Measurements from ENCODE around the gene TGFBR3.
"Not testable (repeated sequence)": the region's sequence is repeated elsewhere in the genome, so short reads cannot be mapped to it uniquely, and the experiment has no call there.

TGFBR3 gene

GRCh38 chr1:91853397-91853796, 32.6 kb downstream of the TGFBR3 start:
- CTCF ChIA-PET: no interaction called here
- no peak overlapping the region for H3K27ac ChIP-seq (ENCODE audit: extremely low read depth, low read depth, low read length)
- TF ChIP-seq ZNF580 (tag by site-specific recombination; IDR thresholded peaks at IDR 0.05) (peak; percentile 72), ZNF146 (tag by site-specific recombination; IDR thresholded peaks at IDR 0.05) (peak; percentile 90)
- TF ChIP-seq, protein P1, sequence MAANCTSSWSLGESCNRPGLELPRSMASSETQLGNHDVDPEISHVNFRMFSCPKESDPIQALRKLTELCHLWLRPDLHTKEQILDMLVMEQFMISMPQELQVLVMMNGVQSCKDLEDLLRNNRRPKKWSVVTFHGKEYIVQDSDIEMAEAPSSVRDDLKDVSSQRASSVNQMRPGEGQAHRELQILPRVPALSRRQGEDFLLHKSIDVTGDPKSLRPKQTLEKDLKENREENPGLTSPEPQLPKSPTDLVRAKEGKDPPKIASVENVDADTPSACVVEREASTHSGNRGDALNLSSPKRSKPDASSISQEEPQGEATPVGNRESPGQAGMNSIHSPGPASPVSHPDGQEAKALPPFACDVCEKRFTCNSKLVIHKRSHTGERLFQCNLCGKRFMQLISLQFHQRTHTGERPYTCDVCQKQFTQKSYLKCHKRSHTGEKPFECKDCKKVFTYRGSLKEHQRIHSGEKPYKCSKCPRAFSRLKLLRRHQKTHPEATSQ (tag by site-specific recombination; IDR thresholded peaks at IDR 0.05): no peak
- 0 out of 2 replicates have a peak, but pooled peaks cover 5% of the 10 kb centered on the region for H3K4me1 ChIP-seq (ENCODE audit: control insufficient read depth, insufficient read depth, low read length)
- no peak overlapping the region for H3K4me3 ChIP-seq (ENCODE audit: low read depth, low read length)
- no peaks in the 10 kb centered on the region for H3K9me3 ChIP-seq (ENCODE audit: control insufficient read depth, insufficient read depth, low read depth, low read length)
- no peaks in the 10 kb centered on the region for H3K36me3 ChIP-seq (ENCODE audit: control insufficient read depth in 2 of 2, insufficient read depth in 1 of 2, low read length in 2 of 2)
- POLR2A ChIA-PET: no interaction called here

DNA sequence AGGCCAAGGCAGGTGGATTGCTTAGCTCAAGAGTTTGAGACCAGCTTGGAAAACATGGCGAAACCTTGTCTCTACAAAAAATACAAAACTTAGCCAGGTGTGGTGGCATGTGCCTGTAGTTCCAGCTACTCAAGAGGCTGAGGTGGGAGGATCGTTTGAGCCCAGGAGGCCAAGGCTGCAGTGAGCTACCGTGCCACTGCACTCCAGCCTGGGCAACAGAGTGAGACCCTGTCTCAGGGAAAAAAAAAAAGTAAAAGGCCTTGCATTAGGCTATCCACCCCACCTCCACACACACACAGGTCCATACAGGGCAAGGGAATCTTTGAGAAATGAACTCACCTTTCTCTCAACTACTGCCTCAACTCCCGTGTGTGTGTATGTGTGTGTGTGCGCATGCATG, 33.9 kb downstream of the TGFBR3 start:
- CTCF ChIA-PET: interaction anchor here (0.9 to 1.4 kb wide), 3 partner anchors 13 to 32 kb away, joined by 3 to 8 read pairs (median 3); no protein-coding TSS in a partner anchor
- POLR2A ChIA-PET: interaction anchor here (0.6 to 1.4 kb wide), 4 partner anchors 11 to 717 kb away, joined by 3 to 9 read pairs (median 4); partner anchors contain the start of gene TGFBR3
- not testable (repeated sequence) for H3K36me3 ChIP-seq (ENCODE audit: control insufficient read depth in 2 of 2, insufficient read depth in 1 of 2, low read length in 2 of 2); H3K4me3 ChIP-seq (ENCODE audit: low read depth, low read length); H3K4me1 ChIP-seq (ENCODE audit: control insufficient read depth, insufficient read depth, low read length); H3K9me3 ChIP-seq (ENCODE audit: control insufficient read depth, insufficient read depth, low read depth, low read length)
- TF ChIP-seq OSR2 (tag by site-specific recombination; IDR thresholded peaks at IDR 0.05) (peak; percentile 13; the same call in 1 of the 2 replicates), ZNF121 (tag by site-specific recombination; IDR thresholded peaks at IDR 0.05) (peak; percentile 97)
- H3K27ac ChIP-seq (ENCODE audit: extremely low read depth, low read depth, low read length): peak overlapping the region; percentile 70

- CTCF ChIA-PET: interaction anchor here (0.6 to 1.4 kb wide), 5 partner anchors 13 to 34 kb away, joined by 3 to 8 read pairs (median 3); partner anchors contain the start of gene TGFBR3
- POLR2A ChIA-PET: interaction anchor here (0.6 to 1.4 kb wide), 4 partner anchors 12 to 716 kb away, joined by 3 to 9 read pairs (median 4); partner anchors contain the start of gene TGFBR3
- Histone ChIP-seq H3K4me1 (ENCODE audit: control insufficient read depth, insufficient read depth, low read length) (peaks cover 12% of the 10 kb centered on the region), H3K36me3 (ENCODE audit: control insufficient read depth in 2 of 2, insufficient read depth in 1 of 2, low read length in 2 of 2) (no peaks in the 10 kb centered on the region), H3K4me3 (ENCODE audit: low read depth, low read length) (no peak overlapping the region), H3K9me3 (ENCODE audit: control insufficient read depth, insufficient read depth, low read depth, low read length) (no peaks in the 10 kb centered on the region), H3K27ac (ENCODE audit: extremely low read depth, low read depth, low read length) (peak overlapping the region; percentile 70)
- TF ChIP-seq ZNF366 (tag by site-specific recombination; conservative IDR thresholded peaks at IDR 0.05) (peak; percentile 72), ZNF677 (tag by site-specific recombination; IDR thresholded peaks at IDR 0.05) (no peak), ZFP69B (tag by site-specific recombination; IDR thresholded peaks at IDR 0.05) (peak; percentile 76), ZNF133 (tag by site-specific recombination; IDR thresholded peaks at IDR 0.05) (peak; percentile 45), ZNF747 (tag by site-specific recombination; IDR thresholded peaks at IDR 0.05) (no peak), ZNF596 (tag by site-specific recombination; IDR thresholded peaks at IDR 0.05) (0 out of 2 replicates have a peak, but pooled peaks have one; percentile 36), GLIS1 (tag by site-specific recombination; IDR thresholded peaks at IDR 0.05) (peak; percentile 97), ZSCAN18 (tag by site-specific recombination; IDR thresholded peaks at IDR 0.05) (no peak), ZNF561 (tag by site-specific recombination; IDR thresholded peaks at IDR 0.05; ENCODE audit: borderline replicate concordance) (peak; percentile 90), ZNF626 (tag by site-specific recombination; IDR thresholded peaks at IDR 0.05) (no peak), ZNF660 (tag by site-specific recombination; IDR thresholded peaks at IDR 0.05) (peak; percentile 87; the same call in 1 of the 2 replicates), SCRT2 (tag by site-specific recombination; IDR thresholded peaks at IDR 0.05) (0 out of 2 replicates have a peak, but pooled peaks have one; percentile 26), ZNF654 (tag by site-specific recombination; IDR thresholded peaks at IDR 0.05; ENCODE audit: low read depth) (no peak)
- TF ChIP-seq, protein P2, sequence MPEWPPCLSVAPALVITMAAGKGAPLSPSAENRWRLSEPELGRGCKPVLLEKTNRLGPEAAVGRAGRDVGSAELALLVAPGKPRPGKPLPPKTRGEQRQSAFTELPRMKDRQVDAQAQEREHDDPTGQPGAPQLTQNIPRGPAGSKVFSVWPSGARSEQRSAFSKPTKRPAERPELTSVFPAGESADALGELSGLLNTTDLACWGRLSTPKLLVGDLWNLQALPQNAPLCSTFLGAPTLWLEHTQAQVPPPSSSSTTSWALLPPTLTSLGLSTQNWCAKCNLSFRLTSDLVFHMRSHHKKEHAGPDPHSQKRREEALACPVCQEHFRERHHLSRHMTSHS (tag by site-specific recombination; IDR thresholded peaks at IDR 0.05): no peak
- TF ChIP-seq, protein P3, sequence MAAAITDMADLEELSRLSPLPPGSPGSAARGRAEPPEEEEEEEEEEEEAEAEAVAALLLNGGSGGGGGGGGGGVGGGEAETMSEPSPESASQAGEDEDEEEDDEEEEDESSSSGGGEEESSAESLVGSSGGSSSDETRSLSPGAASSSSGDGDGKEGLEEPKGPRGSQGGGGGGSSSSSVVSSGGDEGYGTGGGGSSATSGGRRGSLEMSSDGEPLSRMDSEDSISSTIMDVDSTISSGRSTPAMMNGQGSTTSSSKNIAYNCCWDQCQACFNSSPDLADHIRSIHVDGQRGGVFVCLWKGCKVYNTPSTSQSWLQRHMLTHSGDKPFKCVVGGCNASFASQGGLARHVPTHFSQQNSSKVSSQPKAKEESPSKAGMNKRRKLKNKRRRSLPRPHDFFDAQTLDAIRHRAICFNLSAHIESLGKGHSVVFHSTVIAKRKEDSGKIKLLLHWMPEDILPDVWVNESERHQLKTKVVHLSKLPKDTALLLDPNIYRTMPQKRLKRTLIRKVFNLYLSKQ (tag by site-specific recombination; IDR thresholded peaks at IDR 0.05; ENCODE audit: borderline replicate concordance): no peak
- TF ChIP-seq, protein P4, sequence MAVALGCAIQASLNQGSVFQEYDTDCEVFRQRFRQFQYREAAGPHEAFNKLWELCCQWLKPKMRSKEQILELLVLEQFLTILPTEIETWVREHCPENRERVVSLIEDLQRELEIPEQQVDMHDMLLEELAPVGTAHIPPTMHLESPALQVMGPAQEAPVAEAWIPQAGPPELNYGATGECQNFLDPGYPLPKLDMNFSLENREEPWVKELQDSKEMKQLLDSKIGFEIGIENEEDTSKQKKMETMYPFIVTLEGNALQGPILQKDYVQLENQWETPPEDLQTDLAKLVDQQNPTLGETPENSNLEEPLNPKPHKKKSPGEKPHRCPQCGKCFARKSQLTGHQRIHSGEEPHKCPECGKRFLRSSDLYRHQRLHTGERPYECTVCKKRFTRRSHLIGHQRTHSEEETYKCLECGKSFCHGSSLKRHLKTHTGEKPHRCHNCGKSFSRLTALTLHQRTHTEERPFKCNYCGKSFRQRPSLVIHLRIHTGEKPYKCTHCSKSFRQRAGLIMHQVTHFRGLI (tag by site-specific recombination; IDR thresholded peaks at IDR 0.05): no peak
Measured at GRCh38 chr1:91851130-91852010, 34.6 kb downstream of the TGFBR3 start.
